Measurements from ENCODE around the gene SLC25A11. TPM values are rescaled to one million over a fixed set of nuclear protein-coding genes. Genes with fewer than 3 reads are reported as not detected.

The SLC25A11 gene
- total and polyA plus RNA-seq, 9 donors: 39.8 to 60.3 (median 55.9) TPM

- H3K36me3 ChIP-seq (ENCODE audit: control insufficient read depth, insufficient read depth, low read length): peaks cover 87% of the 10 kb centered on the region
- no peaks in the 10 kb centered on the region for H3K27me3 ChIP-seq (ENCODE audit: control insufficient read depth, insufficient read depth, low read length)
- no CpG with 5 or more reads among the region's 9 CpGs for WGBS (ENCODE audit: insufficient coverage)
- H3K27ac ChIP-seq (ENCODE audit: low read length): no peak overlapping the region
- no peaks in the 10 kb centered on the region for H3K9me3 ChIP-seq (replicated peaks; ENCODE audit: control insufficient read depth, low read depth, low read length)
- no peak overlapping the region for H3K4me3 ChIP-seq (ENCODE audit: low read length)
- H3K4me1 ChIP-seq (ENCODE audit: control insufficient read depth, insufficient read depth, low read length): peaks cover 35% of the 10 kb centered on the region
- no peak for DNase-seq
Observed at GRCh38 chr17:4974115-4974670, 34.3 kb upstream of the SLC25A11 start.

- Histone ChIP-seq H3K4me1 (ENCODE audit: control insufficient read depth, insufficient read depth, low read length) (peaks cover 42% of the 10 kb centered on the region), H3K9me3 (replicated peaks; ENCODE audit: control insufficient read depth, low read depth, low read length) (no peaks in the 10 kb centered on the region), H3K27me3 (ENCODE audit: control insufficient read depth, insufficient read depth, low read length) (no peaks in the 10 kb centered on the region), H3K4me3 (ENCODE audit: low read length) (no peak overlapping the region), H3K27ac (ENCODE audit: low read length) (no peak overlapping the region), H3K36me3 (ENCODE audit: control insufficient read depth, insufficient read depth, low read length) (peaks cover 86% of the 10 kb centered on the region)
- DNase-seq: no peak
- WGBS (ENCODE audit: insufficient coverage): 89% methylated on average over 7 of the region's 10 CpGs
Observed at GRCh38 chr17:4973256-4974114, 33.6 kb upstream of the SLC25A11 start.

GRCh38 chr17:4972752-4973151, 32.9 kb upstream of the SLC25A11 start:
- Histone ChIP-seq H3K36me3 (ENCODE audit: control insufficient read depth, insufficient read depth, low read length) (peaks cover 79% of the 10 kb centered on the region), H3K27ac (ENCODE audit: low read length) (no peak overlapping the region), H3K27me3 (ENCODE audit: control insufficient read depth, insufficient read depth, low read length) (no peaks in the 10 kb centered on the region), H3K4me3 (ENCODE audit: low read length) (no peak overlapping the region), H3K9me3 (replicated peaks; ENCODE audit: control insufficient read depth, low read depth, low read length) (no peaks in the 10 kb centered on the region), H3K4me1 (ENCODE audit: control insufficient read depth, insufficient read depth, low read length) (peaks cover 48% of the 10 kb centered on the region)
- WGBS (ENCODE audit: insufficient coverage): 72% methylated on average over 12 of the region's 12 CpGs
- DNase-seq: no peak

- Histone ChIP-seq H3K9me3 (replicated peaks; ENCODE audit: control insufficient read depth, low read depth, low read length) (no peaks in the 10 kb centered on the region), H3K4me1 (ENCODE audit: control insufficient read depth, insufficient read depth, low read length) (peaks cover 48% of the 10 kb centered on the region), H3K27me3 (ENCODE audit: control insufficient read depth, insufficient read depth, low read length) (no peaks in the 10 kb centered on the region), H3K4me3 (ENCODE audit: low read length) (no peak overlapping the region), H3K36me3 (ENCODE audit: control insufficient read depth, insufficient read depth, low read length) (peaks cover 75% of the 10 kb centered on the region), H3K27ac (ENCODE audit: low read length) (no peak overlapping the region)
- 100% methylated on average over 6 of the region's 12 CpGs for WGBS (ENCODE audit: insufficient coverage)
- no peak for DNase-seq
Observed at GRCh38 chr17:4972322-4972721, 32.5 kb upstream of the SLC25A11 start.

- Histone ChIP-seq H3K4me1 (ENCODE audit: control insufficient read depth, insufficient read depth, low read length) (peaks cover 48% of the 10 kb centered on the region), H3K27me3 (ENCODE audit: control insufficient read depth, insufficient read depth, low read length) (no peaks in the 10 kb centered on the region), H3K4me3 (ENCODE audit: low read length) (no peak overlapping the region), H3K36me3 (ENCODE audit: control insufficient read depth, insufficient read depth, low read length) (peaks cover 70% of the 10 kb centered on the region), H3K27ac (ENCODE audit: low read length) (no peak overlapping the region), H3K9me3 (replicated peaks; ENCODE audit: control insufficient read depth, low read depth, low read length) (no peaks in the 10 kb centered on the region)
- peak; percentile 66 for DNase-seq
- WGBS (ENCODE audit: insufficient coverage): 58% methylated on average over 4 of the region's 6 CpGs
Observed at GRCh38 chr17:4971826-4972225, 32.0 kb upstream of the SLC25A11 start.

- H3K4me1 ChIP-seq (ENCODE audit: control insufficient read depth, insufficient read depth, low read length): peaks cover 59% of the 10 kb centered on the region
- no peak overlapping the region for H3K27ac ChIP-seq (ENCODE audit: low read length)
- peak; percentile 46 for DNase-seq
- 85% methylated on average over 4 of the region's 8 CpGs for WGBS (ENCODE audit: insufficient coverage)
- H3K36me3 ChIP-seq (ENCODE audit: control insufficient read depth, insufficient read depth, low read length): peaks cover 64% of the 10 kb centered on the region
- H3K4me3 ChIP-seq (ENCODE audit: low read length): no peak overlapping the region
- H3K27me3 ChIP-seq (ENCODE audit: control insufficient read depth, insufficient read depth, low read length): no peaks in the 10 kb centered on the region
- H3K9me3 ChIP-seq (replicated peaks; ENCODE audit: control insufficient read depth, low read depth, low read length): no peaks in the 10 kb centered on the region
Observed at GRCh38 chr17:4970273-4970672, 30.4 kb upstream of the SLC25A11 start.

GRCh38 chr17:4969551-4970173, 29.8 kb upstream of the SLC25A11 start:
- H3K4me1 ChIP-seq (ENCODE audit: control insufficient read depth, insufficient read depth, low read length): peaks cover 57% of the 10 kb centered on the region
- 68% methylated on average over 12 of the region's 16 CpGs for WGBS (ENCODE audit: insufficient coverage)
- H3K27me3 ChIP-seq (ENCODE audit: control insufficient read depth, insufficient read depth, low read length): no peaks in the 10 kb centered on the region
- peaks cover 60% of the 10 kb centered on the region for H3K36me3 ChIP-seq (ENCODE audit: control insufficient read depth, insufficient read depth, low read length)
- H3K27ac ChIP-seq (ENCODE audit: low read length): peak overlapping the region; percentile 100
- H3K4me3 ChIP-seq (ENCODE audit: low read length): peak overlapping the region; percentile 88
- DNase-seq: no peak
- no peaks in the 10 kb centered on the region for H3K9me3 ChIP-seq (replicated peaks; ENCODE audit: control insufficient read depth, low read depth, low read length)

GRCh38 chr17:4969047-4969550, 29.3 kb upstream of the SLC25A11 start:
- H3K36me3 ChIP-seq (ENCODE audit: control insufficient read depth, insufficient read depth, low read length): peaks cover 57% of the 10 kb centered on the region
- no peaks in the 10 kb centered on the region for H3K9me3 ChIP-seq (replicated peaks; ENCODE audit: control insufficient read depth, low read depth, low read length)
- peak; percentile 59 for DNase-seq
- peak overlapping the region; percentile 88 for H3K4me3 ChIP-seq (ENCODE audit: low read length)
- no peaks in the 10 kb centered on the region for H3K27me3 ChIP-seq (ENCODE audit: control insufficient read depth, insufficient read depth, low read length)
- 45% methylated on average over 14 of the region's 15 CpGs for WGBS (ENCODE audit: insufficient coverage)
- H3K4me1 ChIP-seq (ENCODE audit: control insufficient read depth, insufficient read depth, low read length): peaks cover 55% of the 10 kb centered on the region
- peak overlapping the region; percentile 100 for H3K27ac ChIP-seq (ENCODE audit: low read length)

- peak; percentile 52 for DNase-seq
- peaks cover 52% of the 10 kb centered on the region for H3K36me3 ChIP-seq (ENCODE audit: control insufficient read depth, insufficient read depth, low read length)
- peak overlapping the region; percentile 100 for H3K27ac ChIP-seq (ENCODE audit: low read length)
- H3K4me3 ChIP-seq (ENCODE audit: low read length): peak overlapping the region; percentile 88
- 15% methylated on average over 21 of the region's 23 CpGs for WGBS (ENCODE audit: insufficient coverage)
- H3K27me3 ChIP-seq (ENCODE audit: control insufficient read depth, insufficient read depth, low read length): no peaks in the 10 kb centered on the region
- H3K9me3 ChIP-seq (replicated peaks; ENCODE audit: control insufficient read depth, low read depth, low read length): no peaks in the 10 kb centered on the region
- peaks cover 50% of the 10 kb centered on the region for H3K4me1 ChIP-seq (ENCODE audit: control insufficient read depth, insufficient read depth, low read length)
Observed at GRCh38 chr17:4968486-4969046, 28.7 kb upstream of the SLC25A11 start.
